DND-41 (cell line): Measurements from ENCODE around the gene MOGAT2.

Experiments used
- CTCF ChIP-seq: IDR thresholded peaks from 2 replicates; pipeline ENCODE4 v1.5.1; 2012; ENCODE audit warnings: borderline replicate concordance, low read length, moderate library complexity, mild to moderate bottlenecking; ENCODE audit not compliant: poor library complexity, severe bottlenecking; ENCODE audit errors: extremely low read depth
- EZH2 ChIP-seq: IDR thresholded peaks from 3 replicates; pipeline ENCODE4 v1.6.1; 2012; ENCODE audit warnings: borderline replicate concordance, low read depth, mild to moderate bottlenecking, moderate library complexity, low read length, inconsistent platforms; ENCODE audit not compliant: severe bottlenecking

GRCh38 chr11:75677275-75677674, 40.4 kb upstream of the MOGAT2 start:
- no peak for TF ChIP-seq CTCF
- TF ChIP-seq EZH2: no peak
